SK-N-SH (cell line): ENCODE data around the gene EPHA6. TPM values are rescaled to one million over a fixed set of nuclear protein-coding genes. Genes with fewer than 3 reads are reported as not detected.

Source experiments
- CTCF ChIA-PET: fragments of 300-600, 350-600 bp; formaldehyde crosslinking; extraction: SDS; loops from one replicate; lab custom pipeline; 2021; lab: Yijun Ruan, JAX
- POLR2A ChIA-PET: fragments of 350-600 bp; sonication (Branson Sonifier 250); formaldehyde crosslinking; extraction: SDS; loops from one replicate; lab custom pipeline; 2020; ENCODE audit warnings: antibody characterized with exemption, inconsistent platforms; lab: Yijun Ruan, JAX
- DNase-seq: peaks from one replicate; pipeline ENCODE4 v3.0.0; 2012
- H2AFZ ChIP-seq: fragments of 200-600 bp; sonication (generic); 2 replicates; pipeline ENCODE4 v1.8.1; 2016; ENCODE audit warnings: antibody characterized with exemption, mild to moderate bottlenecking, low read depth
- H3F3A ChIP-seq: fragments of 200-600 bp; sonication (generic); replicated peaks from 2 replicates; pipeline ENCODE3; 2016; ENCODE audit warnings: antibody characterized with exemption, mild to moderate bottlenecking; ENCODE audit not compliant: insufficient read depth
- H3K27ac ChIP-seq, 2 experiments: fragments of 200-500 bp in 1 of 2; fragments of 200-600 bp in 1 of 2; sonication (Bioruptor generic) in 1 of 2; sonication (generic), shearing (Covaris generic) in 1 of 2; 2 replicates each; pipeline versions ENCODE4 v1.5.1 to v1.6.1; 2014 to 2016; ENCODE audit warnings: low read depth in 2 of 2, inconsistent platforms in 1 of 2, low read length in 1 of 2, mild to moderate bottlenecking in 1 of 2, mixed read lengths in 1 of 2
- H3K27me3 ChIP-seq: fragments of 200-600 bp; sonication (generic), shearing (Covaris generic); 2 replicates; pipeline ENCODE4 v1.6.1; 2016; ENCODE audit warnings: mixed run types; ENCODE audit not compliant: insufficient read depth
- H3K36me3 ChIP-seq, 2 experiments: fragments of 200-500 bp in 1 of 2; fragments of 200-600 bp in 1 of 2; sonication (Bioruptor generic) in 1 of 2; sonication (generic) in 1 of 2; replicated peaks in 1 of 2; 2 replicates each; pipeline versions ENCODE3 to v1.5.1; 2014 to 2016; ENCODE audit warnings: low read length in 1 of 2, mild to moderate bottlenecking in 1 of 2; ENCODE audit not compliant: insufficient read depth in 2 of 2, control insufficient read depth in 1 of 2
- H3K4me1 ChIP-seq, 2 experiments: fragments of 200-500 bp in 1 of 2; fragments of 200-600 bp in 1 of 2; sonication (Bioruptor generic) in 1 of 2; sonication (generic), shearing (Covaris generic) in 1 of 2; 2 replicates each; pipeline versions ENCODE4 v1.5.1 to v1.6.1; 2014 to 2016; ENCODE audit warnings: low read depth in 1 of 2, low read length in 1 of 2, mixed run types in 1 of 2; ENCODE audit not compliant: insufficient read depth in 2 of 2, control insufficient read depth in 1 of 2
- H3K4me2 ChIP-seq: fragments of 200-600 bp; sonication (generic), shearing (Covaris generic); 2 replicates; pipeline ENCODE4 v1.6.1; 2017; ENCODE audit warnings: mixed run types
- H3K4me3 ChIP-seq, 2 experiments: fragments of 200-500 bp in 1 of 2; fragments of 200-600 bp in 1 of 2; sonication (Bioruptor generic) in 1 of 2; sonication (generic), shearing (Covaris generic) in 1 of 2; 2 replicates each; pipeline versions ENCODE4 v1.5.1 to v1.8.1; 2014 to 2016; ENCODE audit warnings: low read depth in 2 of 2, inconsistent platforms in 1 of 2, low read length in 1 of 2, mild to moderate bottlenecking in 1 of 2, mixed read lengths in 1 of 2, moderate library complexity in 1 of 2
- H3K79me2 ChIP-seq: fragments of 200-600 bp; sonication (generic); 2 replicates; pipeline ENCODE4 v1.8.1; 2017; ENCODE audit warnings: mild to moderate bottlenecking; ENCODE audit not compliant: insufficient read depth
- H3K9ac ChIP-seq: fragments of 200-600 bp; sonication (generic); 2 replicates; pipeline ENCODE4 v1.6.1; 2017; ENCODE audit warnings: mixed run types
- H3K9me2 ChIP-seq: fragments of 200-600 bp; sonication (generic); 2 replicates; pipeline ENCODE4 v1.6.1; 2017; ENCODE audit warnings: mixed run types
- H3K9me3 ChIP-seq: fragments of 200-600 bp; sonication (generic); 2 replicates; pipeline ENCODE4 v1.6.1; 2017; ENCODE audit warnings: mixed run types, mild to moderate bottlenecking, moderate library complexity
- H4K20me1 ChIP-seq: fragments of 200-600 bp; sonication (generic); 2 replicates; pipeline ENCODE4 v1.6.1; 2017; ENCODE audit warnings: mild to moderate bottlenecking, mixed run types; ENCODE audit not compliant: insufficient read depth
- CHD2 ChIP-seq: fragments of 150-350 bp; IDR thresholded peaks from 2 replicates; pipeline ENCODE4 v1.6.1; 2018; ENCODE audit warnings: low read length; ENCODE audit not compliant: partially characterized antibody
- ELF1 ChIP-seq: IDR thresholded peaks from 2 replicates; pipeline ENCODE4 v1.4.0; 2012
- EZH2phosphoT487 ChIP-seq: fragments of 200-600 bp; sonication (generic); IDR thresholded peaks from 2 replicates; pipeline ENCODE4 v1.6.1; 2017; ENCODE audit warnings: low read depth, mixed run types, mild to moderate bottlenecking, antibody characterized with exemption, moderate library complexity, borderline replicate concordance
- FOSL2 ChIP-seq: IDR thresholded peaks from 2 replicates; pipeline ENCODE4 v1.4.0; 2012; ENCODE audit warnings: low read depth, mild to moderate bottlenecking, moderate library complexity, borderline replicate concordance
- FOXJ3 ChIP-seq: sonication (generic); formaldehyde crosslinking; IDR thresholded peaks from 2 replicates; pipeline ENCODE4 v1.5.1; 2020; ENCODE audit warnings: mild to moderate bottlenecking, missing genetic modification reagents
- FOXM1 ChIP-seq: IDR thresholded peaks from 2 replicates; pipeline ENCODE4 v1.4.0; 2012; ENCODE audit warnings: low read depth, mild to moderate bottlenecking
- GATA2 ChIP-seq: sonication (generic); formaldehyde crosslinking; IDR thresholded peaks from 2 replicates; pipeline ENCODE4 v1.5.0; 2020; ENCODE audit warnings: mild to moderate bottlenecking, missing genetic modification reagents
- JUND ChIP-seq: IDR thresholded peaks from 2 replicates; pipeline ENCODE4 v1.4.0; 2012
- NFIC ChIP-seq: IDR thresholded peaks from 2 replicates; pipeline ENCODE4 v1.4.0; 2012; ENCODE audit warnings: borderline replicate concordance
- NRF1 ChIP-seq: IDR thresholded peaks from 2 replicates; pipeline ENCODE4 v1.6.1; 2012; ENCODE audit warnings: low read depth, mild to moderate bottlenecking, low read length
- PBX3 ChIP-seq: IDR thresholded peaks from 2 replicates; pipeline ENCODE4; 2012
- RAD21 ChIP-seq: IDR thresholded peaks from 2 replicates; pipeline ENCODE4 v1.6.1; 2012; ENCODE audit warnings: mild to moderate bottlenecking, low read length
- RCOR1 ChIP-seq: fragments of 150-350 bp; IDR thresholded peaks from 2 replicates; pipeline ENCODE4 v1.6.1; 2017; ENCODE audit warnings: antibody characterized with exemption, low read length
- RFX5 ChIP-seq: IDR thresholded peaks from 2 replicates; pipeline ENCODE4 v1.6.1; 2012; ENCODE audit warnings: mild to moderate bottlenecking, improper control_type of control experiment, low read length
- RXRA ChIP-seq: IDR thresholded peaks from 2 replicates; pipeline ENCODE4 v1.4.0; 2012; ENCODE audit warnings: low read depth, mild to moderate bottlenecking, borderline replicate concordance
- SIN3A ChIP-seq: IDR thresholded peaks from 2 replicates; pipeline ENCODE4 v1.6.1; 2012; ENCODE audit warnings: low read depth, mild to moderate bottlenecking, low read length, moderate library complexity, borderline replicate concordance
- TAF1 ChIP-seq: IDR thresholded peaks from 2 replicates; pipeline ENCODE4 v1.6.1; 2012; ENCODE audit warnings: low read depth, mild to moderate bottlenecking, low read length, moderate library complexity, borderline replicate concordance
- TCF12 ChIP-seq: IDR thresholded peaks from 2 replicates; pipeline ENCODE4 v1.4.0; 2012
- TEAD4 ChIP-seq: IDR thresholded peaks from 2 replicates; pipeline ENCODE4 v1.4.0; 2012; ENCODE audit warnings: mild to moderate bottlenecking, borderline replicate concordance; ENCODE audit not compliant: insufficient read depth
- ZBTB33 ChIP-seq: IDR thresholded peaks from 2 replicates; pipeline ENCODE4 v1.4.0; 2012; ENCODE audit warnings: low read depth, borderline replicate concordance
- WGBS: methylation state at CpG from one replicate; pipeline ENCODE4 v1.1.6; 2017; ENCODE audit warnings: low lambda C conversion rate; 5-methylcytosine and 5-hydroxymethylcytosine counted together
- polyA plus RNA-seq, 3 experiments: library from polyadenylated mRNA; depleted of rRNA; stranded (reverse); fragments of >200 nt; gene quantifications; 2 replicates each; pipeline ENCODE4 v1.2.3, GENCODE V29; 2012

The EPHA6 gene
- polyA plus RNA-seq, 1 of the 3 experiments (the other 2 are of a cell fraction) = not detected

- Histone ChIP-seq H4K20me1 (no peaks in the 10 kb centered on the region), H3K9me3 (no peaks in the 10 kb centered on the region), H3K9ac (no peak overlapping the region), H3K4me3 (no peak overlapping the region), H3K27me3 (no peaks in the 10 kb centered on the region), H3K4me1 (no peaks in the 10 kb centered on the region), H3K27ac (no peak overlapping the region), H3F3A (no peaks in the 10 kb centered on the region), H3K36me3 (no peaks in the 10 kb centered on the region), H2AFZ (no peak overlapping the region), H3K9me2 (no peaks in the 10 kb centered on the region), H3K79me2 (no peaks in the 10 kb centered on the region), H3K4me2 (no peak overlapping the region)
- POLR2A ChIA-PET = no interaction called here
- WGBS = 0% methylated on average over 2 of the region's 2 CpGs
- CTCF ChIA-PET = no interaction called here
- no peak for DNase-seq
- TF ChIP-seq PBX3 (no peak), FOXJ3 (no peak), FOSL2 (no peak), NRF1 (no peak), RAD21 (no peak), GATA2 (no peak), ELF1 (no peak), SIN3A (no peak), ZBTB33 (no peak), RCOR1 (no peak), RFX5 (no peak), TAF1 (no peak), FOXM1 (no peak), RXRA (no peak), CHD2 (no peak), JUND (no peak), NFIC (no peak), TEAD4 (no peak), EZH2phosphoT487 (no peak), TCF12 (no peak)
Measured at GRCh38 chr3:96836153-96836915, 21.9 kb downstream of the EPHA6 start.
